Breast epithelium (tissue), 4 donors: ENCODE data around the gene NUPR1. TPM values are rescaled to one million over a fixed set of nuclear protein-coding genes. Genes with fewer than 3 reads are reported as not detected.

ENCODE experiments used
- DNase-seq, 2 donors: peaks; one replicate each; pipeline ENCODE4 v3.0.0-alpha.2; 2019; ENCODE audit warnings: low spot score in 2 of 2
- H3K27ac ChIP-seq, 2 donors: fragments of 200-600 bp; sonication (generic) in 1 of 2; one replicate each; pipeline ENCODE4 v1.5.1; 2016 to 2019; ENCODE audit warnings: mild to moderate bottlenecking in 1 of 2
- H3K27me3 ChIP-seq, 2 donors: fragments of 200-600 bp; sonication (generic) in 1 of 2; one replicate each; pipeline versions ENCODE4 v1.5.1 to v1.6.0; 2017 to 2019; ENCODE audit warnings: control low read depth in 1 of 2, mild to moderate bottlenecking in 1 of 2
- H3K36me3 ChIP-seq: fragments of 200-600 bp; one replicate; pipeline ENCODE4 v1.5.1; 2019
- H3K4me1 ChIP-seq, 2 donors: fragments of 200-600 bp; sonication (generic); one replicate each; pipeline ENCODE4 v1.5.1; 2016 to 2019; ENCODE audit warnings: control low read depth in 1 of 2
- H3K4me3 ChIP-seq, 3 donors: fragments of 200-600 bp; sonication (generic); 1 replicate in 2 of 3; 2 replicates in 1 of 3; pipeline ENCODE4 v1.5.1; 2016 to 2019; ENCODE audit warnings: mild to moderate bottlenecking in 3 of 3, moderate library complexity in 2 of 3
- H3K9me3 ChIP-seq, 2 donors: fragments of 200-600 bp; sonication (generic) in 1 of 2; one replicate each; pipeline ENCODE4 v1.5.1; 2016 to 2019; ENCODE audit warnings: control low read depth in 1 of 2
- CTCF ChIP-seq, 3 donors: fragments of 450-650 bp; IDR thresholded peaks; one replicate each; pipeline ENCODE4 v1.5.1; 2016 to 2017; ENCODE audit warnings: antibody characterized with exemption in 3 of 3, mild to moderate bottlenecking in 3 of 3, moderate library complexity in 3 of 3
- POLR2A ChIP-seq: fragments of 450-650 bp; IDR thresholded peaks from one replicate; pipeline ENCODE4 v1.6.1; 2016; ENCODE audit warnings: antibody characterized with exemption, mild to moderate bottlenecking, moderate library complexity
- POLR2AphosphoS5 ChIP-seq, 3 donors: sonication (generic); formaldehyde crosslinking; IDR thresholded peaks; one replicate each; pipeline ENCODE4 v1.6.1; 2017; ENCODE audit warnings: antibody characterized with exemption in 3 of 3
- intact Hi-C: fragments of 100-400 bp; cut with DNase I; formaldehyde crosslinking; loops from one replicate; pipeline ENCODE4 v1.15.1; 2023; ENCODE audit warnings: low total_unique reads
- total RNA-seq, 3 donors: library from RNA; depleted of rRNA; stranded (reverse); fragments of >200 nt; gene quantifications; one replicate each; pipeline ENCODE4 v1.1.0, GENCODE V29; 2016

The NUPR1 gene
- total RNA-seq, 3 donors from 2014 or later: 34.2 to 57.0 (median 47.5) TPM

GRCh38 chr16:28505489-28506137 is 33.2 kb downstream of the NUPR1 start:
- H3K36me3 ChIP-seq: no peaks in the 10 kb centered on the region
- intact Hi-C loops: no loop called here
- H3K9me3 ChIP-seq: no peaks in the 10 kb centered on the region
- peaks cover 0 to 6% of the 10 kb centered on the region in 2 donors for H3K4me1 ChIP-seq
- no peaks in the 10 kb centered on the region for H3K27me3 ChIP-seq
- H3K27ac ChIP-seq: peak overlapping the region in 1 of 2 donors; percentile 6
- H3K4me3 ChIP-seq: no peak overlapping the region
- TF ChIP-seq CTCF (IDR thresholded peaks at IDR 0.05) (no peak), POLR2A (no peak), POLR2AphosphoS5 (IDR thresholded peaks at IDR 0.05) (no peak)
- no peak for DNase-seq

GRCh38 chr16:28504707-28505404 is 33.9 kb downstream of the NUPR1 start:
- Histone ChIP-seq H3K4me3 (no peak overlapping the region), H3K27me3 (no peaks in the 10 kb centered on the region), H3K9me3 (no peaks in the 10 kb centered on the region), H3K36me3 (no peaks in the 10 kb centered on the region), H3K4me1 (peaks cover 0 to 6% of the 10 kb centered on the region in 2 donors), H3K27ac (peak overlapping the region in 1 of 2 donors; percentile 6)
- DNase-seq: peak; percentile 60 to 77
- intact Hi-C loops: no loop called here
- TF ChIP-seq CTCF (IDR thresholded peaks at IDR 0.05) (no peak), POLR2A (no peak), POLR2AphosphoS5 (IDR thresholded peaks at IDR 0.05) (no peak)

- intact Hi-C loops: no loop called here
- H3K27ac ChIP-seq: no peak overlapping the region
- H3K36me3 ChIP-seq: no peaks in the 10 kb centered on the region
- H3K4me1 ChIP-seq: peaks cover 0 to 6% of the 10 kb centered on the region in 2 donors
- no peak overlapping the region for H3K4me3 ChIP-seq
- H3K9me3 ChIP-seq: no peaks in the 10 kb centered on the region
- H3K27me3 ChIP-seq: no peaks in the 10 kb centered on the region
- TF ChIP-seq CTCF (IDR thresholded peaks at IDR 0.05) (no peak), POLR2AphosphoS5 (IDR thresholded peaks at IDR 0.05) (no peak)
- DNase-seq: no peak
Measured at GRCh38 chr16:28503470-28504259, 35.1 kb downstream of the NUPR1 start.

- peaks cover 0 to 6% of the 10 kb centered on the region in 2 donors for H3K4me1 ChIP-seq
- no peak overlapping the region for H3K4me3 ChIP-seq
- no peaks in the 10 kb centered on the region for H3K9me3 ChIP-seq
- DNase-seq: no peak
- no peak overlapping the region for H3K27ac ChIP-seq
- TF ChIP-seq POLR2AphosphoS5 (IDR thresholded peaks at IDR 0.05): no peak
- no peak for TF ChIP-seq POLR2A
- TF ChIP-seq CTCF (IDR thresholded peaks at IDR 0.05): no peak
- no peaks in the 10 kb centered on the region for H3K36me3 ChIP-seq
- intact Hi-C loops: no loop called here
- H3K27me3 ChIP-seq: no peaks in the 10 kb centered on the region
Measured at GRCh38 chr16:28502290-28502689, 36.5 kb downstream of the NUPR1 start.
